ENCODE results near the gene TTBK2.

Gene TTBK2

GRCh38 chr15:42719043-42719442 is 201.5 kb downstream of the TTBK2 start:
- Histone ChIP-seq H3K4me3 (ENCODE audit: low read depth, low read length) (no peak overlapping the region), H3K36me3 (replicated peaks) (peaks cover 24% of the 10 kb centered on the region), H3K27ac (no peak overlapping the region), H3K27me3 (replicated peaks) (no peaks in the 10 kb centered on the region)
- DNase-seq = no peak
- in situ Hi-C loops (cut with HindIII; ENCODE audit: low pct_ligation_motif_present, low sequenced_read_pairs) = no loop called here
- TF ChIP-seq CTCF (IDR thresholded peaks at IDR 0.05; ENCODE audit: low read depth, low read length, missing control alignments) = no peak

GRCh38 chr15:42716626-42717025 is 204.0 kb downstream of the TTBK2 start:
- TF ChIP-seq CTCF (IDR thresholded peaks at IDR 0.05; ENCODE audit: low read depth, low read length, missing control alignments) = no peak
- Histone ChIP-seq H3K27ac (no peak overlapping the region), H3K27me3 (replicated peaks) (no peaks in the 10 kb centered on the region), H3K4me3 (ENCODE audit: low read depth, low read length) (no peak overlapping the region), H3K36me3 (replicated peaks) (peaks cover 12% of the 10 kb centered on the region)
- peak; percentile 30 for DNase-seq
- in situ Hi-C loops (cut with HindIII; ENCODE audit: low pct_ligation_motif_present, low sequenced_read_pairs) = no loop called here

GRCh38 chr15:42716125-42716524 is 204.5 kb downstream of the TTBK2 start:
- no peak for TF ChIP-seq CTCF (IDR thresholded peaks at IDR 0.05; ENCODE audit: low read depth, low read length, missing control alignments)
- Histone ChIP-seq H3K27ac (no peak overlapping the region), H3K27me3 (replicated peaks) (no peaks in the 10 kb centered on the region), H3K36me3 (replicated peaks) (peaks cover 12% of the 10 kb centered on the region), H3K4me3 (ENCODE audit: low read depth, low read length) (no peak overlapping the region)
- in situ Hi-C loops (cut with HindIII; ENCODE audit: low pct_ligation_motif_present, low sequenced_read_pairs) = no loop called here
- DNase-seq = no peak

GRCh38 chr15:42712584-42712983 is 208.0 kb downstream of the TTBK2 start:
- Histone ChIP-seq H3K36me3 (replicated peaks) (no peaks in the 10 kb centered on the region), H3K27ac (no peak overlapping the region), H3K27me3 (replicated peaks) (no peaks in the 10 kb centered on the region), H3K4me3 (ENCODE audit: low read depth, low read length) (no peak overlapping the region)
- in situ Hi-C loops (cut with HindIII; ENCODE audit: low pct_ligation_motif_present, low sequenced_read_pairs) = no loop called here
- TF ChIP-seq CTCF (IDR thresholded peaks at IDR 0.05; ENCODE audit: low read depth, low read length, missing control alignments) = no peak
- no peak for DNase-seq

- no peak for DNase-seq
- Histone ChIP-seq H3K36me3 (replicated peaks) (no peaks in the 10 kb centered on the region), H3K4me3 (ENCODE audit: low read depth, low read length) (no peak overlapping the region), H3K27me3 (replicated peaks) (no peaks in the 10 kb centered on the region), H3K27ac (no peak overlapping the region)
- in situ Hi-C loops (cut with HindIII; ENCODE audit: low pct_ligation_motif_present, low sequenced_read_pairs) = no loop called here
- TF ChIP-seq CTCF (IDR thresholded peaks at IDR 0.05; ENCODE audit: low read depth, low read length, missing control alignments) = no peak
Observed at GRCh38 chr15:42711746-42712145, 208.8 kb downstream of the TTBK2 start.

GRCh38 chr15:42710662-42711061 is 209.9 kb downstream of the TTBK2 start:
- no peaks in the 10 kb centered on the region for H3K36me3 ChIP-seq (replicated peaks)
- H3K4me3 ChIP-seq (ENCODE audit: low read depth, low read length) = no peak overlapping the region
- H3K27me3 ChIP-seq (replicated peaks) = no peaks in the 10 kb centered on the region
- DNase-seq = no peak
- TF ChIP-seq CTCF (IDR thresholded peaks at IDR 0.05; ENCODE audit: low read depth, low read length, missing control alignments) = no peak
- in situ Hi-C loops (cut with HindIII; ENCODE audit: low pct_ligation_motif_present, low sequenced_read_pairs) = no loop called here
- H3K27ac ChIP-seq = no peak overlapping the region

Data from brain microvascular endothelial cell (primary cell).